Ascending aorta (tissue), 2 donors: ENCODE measurements around the gene PLA2G2E. TPM values are rescaled to one million over a fixed set of nuclear protein-coding genes. Genes with fewer than 3 reads are reported as not detected.

Source experiments
- DNase-seq, 2 donors: peaks; one replicate each; pipeline ENCODE4 v3.0.0-alpha.2; 2019; ENCODE audit warnings: low spot score in 2 of 2
- H3K27ac ChIP-seq, 2 donors: fragments of 200-600 bp; sonication (generic); one replicate each; pipeline ENCODE4 v1.5.1; 2016 to 2017; ENCODE audit warnings: mild to moderate bottlenecking in 1 of 2
- H3K27me3 ChIP-seq: fragments of 200-600 bp; sonication (generic); one replicate; pipeline ENCODE4 v1.5.1; 2017
- H3K36me3 ChIP-seq, 2 donors: fragments of 200-600 bp; sonication (generic); one replicate each; pipeline ENCODE4 v1.5.1; 2016
- H3K4me1 ChIP-seq, 2 donors: fragments of 200-600 bp; sonication (generic); one replicate each; pipeline ENCODE4 v1.5.1; 2016 to 2017; ENCODE audit warnings: mild to moderate bottlenecking in 1 of 2
- H3K4me3 ChIP-seq, 2 donors: fragments of 200-600 bp; sonication (generic); one replicate each; pipeline ENCODE4 v1.5.1; 2016 to 2017; ENCODE audit warnings: mild to moderate bottlenecking in 1 of 2
- H3K9me3 ChIP-seq, 2 donors: fragments of 200-600 bp; sonication (generic); one replicate each; pipeline ENCODE4 v1.5.1; 2016
- CTCF ChIP-seq, 3 experiments: fragments of 200-600 bp in 2 of 3; fragments of 450-650 bp in 1 of 3; sonication (generic) in 2 of 3; IDR thresholded peaks; one replicate each; pipeline ENCODE4 v1.5.1; 2016 to 2019; ENCODE audit warnings: antibody characterized with exemption in 3 of 3, mild to moderate bottlenecking in 1 of 3, moderate library complexity in 1 of 3
- intact Hi-C: fragments of 100-400 bp; cut with DNase I; formaldehyde crosslinking; loops from one replicate; pipeline ENCODE4 v1.15.1; 2023
- total RNA-seq: library from RNA; depleted of rRNA; stranded (reverse); fragments of >200 nt; gene quantifications from one replicate; pipeline ENCODE4 v1.1.0, GENCODE V29; 2016

The PLA2G2E gene
- total RNA-seq, 1 donor from 2014 or later: not detected

GRCh38 chr1:19879661-19880060, 43.8 kb downstream of the PLA2G2E start:
- no peak overlapping the region for H3K4me3 ChIP-seq
- no peaks in the 10 kb centered on the region for H3K36me3 ChIP-seq
- H3K9me3 ChIP-seq: no peaks in the 10 kb centered on the region
- peaks cover 6 to 16% of the 10 kb centered on the region in 2 donors for H3K4me1 ChIP-seq
- no peaks in the 10 kb centered on the region for H3K27me3 ChIP-seq
- DNase-seq: no peak
- intact Hi-C loops: no loop called here
- TF ChIP-seq CTCF (IDR thresholded peaks at IDR 0.05): no peak
- no peak overlapping the region for H3K27ac ChIP-seq

- intact Hi-C loops: no loop called here
- no peak for TF ChIP-seq CTCF (IDR thresholded peaks at IDR 0.05)
- no peak for DNase-seq
- Histone ChIP-seq H3K4me1 (peaks cover 6 to 16% of the 10 kb centered on the region in 2 donors), H3K27ac (no peak overlapping the region), H3K36me3 (no peaks in the 10 kb centered on the region), H3K27me3 (no peaks in the 10 kb centered on the region), H3K4me3 (no peak overlapping the region), H3K9me3 (no peaks in the 10 kb centered on the region)
These were observed 44.2 kb downstream of the PLA2G2E start for GRCh38 chr1:19879227-19879626.

- DNase-seq: no peak
These were observed 44.8 kb downstream of the PLA2G2E start for GRCh38 chr1:19878637-19878985.

GRCh38 chr1:19877821-19878636, 45.4 kb downstream of the PLA2G2E start:
- Histone ChIP-seq H3K4me1 (peaks cover 4% of the 10 kb centered on the region in 2 donors), H3K9me3 (no peaks in the 10 kb centered on the region), H3K36me3 (no peaks in the 10 kb centered on the region), H3K27ac (no peak overlapping the region), H3K27me3 (no peaks in the 10 kb centered on the region), H3K4me3 (no peak overlapping the region)
- DNase-seq: no peak
- intact Hi-C loops: no loop called here
- TF ChIP-seq CTCF (IDR thresholded peaks at IDR 0.05): no peak

More at GRCh38 chr1:19878637-19878985, 44.8 kb downstream of the PLA2G2E start:
- intact Hi-C loops: no loop called here
- Histone ChIP-seq H3K27ac (no peak overlapping the region), H3K4me1 (peaks cover 6 to 10% of the 10 kb centered on the region in 2 donors), H3K36me3 (no peaks in the 10 kb centered on the region), H3K4me3 (no peak overlapping the region), H3K27me3 (no peaks in the 10 kb centered on the region), H3K9me3 (no peaks in the 10 kb centered on the region)
- no peak for TF ChIP-seq CTCF (IDR thresholded peaks at IDR 0.05)

- Histone ChIP-seq H3K36me3 (no peaks in the 10 kb centered on the region), H3K4me3 (no peak overlapping the region), H3K9me3 (no peaks in the 10 kb centered on the region), H3K27ac (no peak overlapping the region), H3K4me1 (peaks cover 0 to 3% of the 10 kb centered on the region in 2 donors), H3K27me3 (no peaks in the 10 kb centered on the region)
- TF ChIP-seq CTCF (IDR thresholded peaks at IDR 0.05): no peak
- no peak for DNase-seq
- intact Hi-C loops: no loop called here
These were observed 46.2 kb downstream of the PLA2G2E start for GRCh38 chr1:19877181-19877750.
